LNCaP clone FGC (cell line): Measurements from ENCODE around the gene CTNNBL1.

Experiments used
- DNase-seq: peaks from one replicate; pipeline ENCODE4 v3.0.0-alpha.2; 2011; ENCODE audit warnings: low read depth
- H3K4me3 ChIP-seq: 2 replicates; pipeline ENCODE4 v1.5.1; 2011; ENCODE audit warnings: mild to moderate bottlenecking, low read depth, low read length, control low read depth
- TF ChIP-seq, protein P1 (sequence below): IDR thresholded peaks from 2 replicates; pipeline ENCODE4 v1.5.1; 2012; ENCODE audit warnings: mild to moderate bottlenecking; ENCODE audit not compliant: control insufficient read depth, insufficient read depth; ENCODE audit errors: extremely low read depth

Gene CTNNBL1

DNA sequence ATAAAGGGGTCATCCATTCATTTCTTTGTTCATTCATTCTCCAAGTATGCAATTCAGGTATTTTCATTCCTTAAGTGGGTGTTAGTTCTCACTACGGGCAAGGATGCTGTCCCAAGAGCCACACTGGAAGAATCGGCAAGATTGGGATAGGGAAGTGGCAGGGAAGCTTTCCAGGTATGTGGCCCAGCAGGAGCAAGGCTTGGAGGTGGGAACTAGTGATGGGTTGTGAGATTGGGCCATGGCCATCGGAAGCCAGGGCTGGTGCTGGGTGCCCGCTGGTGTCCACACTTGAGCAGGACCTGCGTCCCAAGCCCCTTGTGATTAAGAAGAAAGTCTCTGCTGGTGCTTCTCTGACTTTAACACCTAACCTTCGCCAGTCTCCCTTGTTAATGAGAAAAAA, 224.2 kb downstream of the CTNNBL1 start:
- TF ChIP-seq, protein P1, sequence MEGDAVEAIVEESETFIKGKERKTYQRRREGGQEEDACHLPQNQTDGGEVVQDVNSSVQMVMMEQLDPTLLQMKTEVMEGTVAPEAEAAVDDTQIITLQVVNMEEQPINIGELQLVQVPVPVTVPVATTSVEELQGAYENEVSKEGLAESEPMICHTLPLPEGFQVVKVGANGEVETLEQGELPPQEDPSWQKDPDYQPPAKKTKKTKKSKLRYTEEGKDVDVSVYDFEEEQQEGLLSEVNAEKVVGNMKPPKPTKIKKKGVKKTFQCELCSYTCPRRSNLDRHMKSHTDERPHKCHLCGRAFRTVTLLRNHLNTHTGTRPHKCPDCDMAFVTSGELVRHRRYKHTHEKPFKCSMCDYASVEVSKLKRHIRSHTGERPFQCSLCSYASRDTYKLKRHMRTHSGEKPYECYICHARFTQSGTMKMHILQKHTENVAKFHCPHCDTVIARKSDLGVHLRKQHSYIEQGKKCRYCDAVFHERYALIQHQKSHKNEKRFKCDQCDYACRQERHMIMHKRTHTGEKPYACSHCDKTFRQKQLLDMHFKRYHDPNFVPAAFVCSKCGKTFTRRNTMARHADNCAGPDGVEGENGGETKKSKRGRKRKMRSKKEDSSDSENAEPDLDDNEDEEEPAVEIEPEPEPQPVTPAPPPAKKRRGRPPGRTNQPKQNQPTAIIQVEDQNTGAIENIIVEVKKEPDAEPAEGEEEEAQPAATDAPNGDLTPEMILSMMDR: no peak
- DNase-seq: no peak
- H3K4me3 ChIP-seq: no peak overlapping the region

DNA sequence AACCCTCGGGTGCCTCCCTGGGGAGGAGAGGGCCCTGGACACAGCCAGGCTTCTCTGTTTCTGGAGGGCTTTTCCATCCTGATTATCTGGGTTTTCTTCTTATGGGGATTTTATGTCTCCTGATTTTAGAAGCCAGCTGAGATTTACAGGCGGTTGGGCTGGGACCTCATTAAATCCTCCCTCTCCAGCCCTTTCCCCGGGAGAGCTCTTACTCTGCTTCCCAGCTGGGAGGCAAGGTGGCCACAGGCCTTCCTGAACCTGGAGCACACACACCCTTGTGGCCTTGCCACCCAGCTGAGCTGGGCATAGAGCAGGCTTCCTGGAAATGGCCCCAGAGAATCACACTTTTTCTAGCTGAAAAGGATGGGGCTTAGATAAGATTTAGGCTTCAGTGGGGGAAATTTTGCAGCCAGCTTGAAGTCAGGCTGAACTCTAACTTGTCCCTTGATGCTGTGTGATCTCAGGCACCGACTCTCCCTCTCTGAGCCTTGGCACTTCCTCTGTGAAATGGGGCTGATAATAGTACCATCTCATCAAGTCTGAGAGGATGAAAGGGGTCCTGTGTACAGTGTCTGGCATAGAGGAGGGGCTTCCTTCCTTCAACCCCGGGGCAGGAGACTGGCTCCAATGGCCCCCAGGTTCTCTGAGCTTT, 225.7 kb downstream of the CTNNBL1 start:
- no peak for DNase-seq
- H3K4me3 ChIP-seq: no peak overlapping the region
- TF ChIP-seq, protein P1: no peak

DNA sequence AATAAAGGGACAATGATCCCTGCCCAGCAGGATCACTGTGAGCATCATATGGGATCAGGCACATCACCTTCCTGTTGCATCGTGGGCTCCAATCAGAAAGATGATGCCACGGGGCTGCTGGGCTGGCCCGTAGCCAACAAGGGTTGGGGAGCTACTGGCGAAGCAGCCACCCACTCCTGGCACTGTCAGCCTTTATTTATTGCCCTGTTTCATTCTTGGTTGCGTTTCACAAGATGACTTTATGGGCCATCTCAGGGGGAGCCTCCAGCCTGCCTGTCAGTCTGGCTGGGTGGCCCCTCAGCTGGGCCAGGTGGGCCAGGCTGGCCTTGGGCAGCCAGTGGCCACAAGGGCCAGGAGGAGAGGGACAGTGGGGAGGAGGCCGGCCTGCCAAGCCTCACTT, 226.4 kb downstream of the CTNNBL1 start:
- TF ChIP-seq, protein P1: no peak
- no peak for DNase-seq
- H3K4me3 ChIP-seq: no peak overlapping the region

DNA sequence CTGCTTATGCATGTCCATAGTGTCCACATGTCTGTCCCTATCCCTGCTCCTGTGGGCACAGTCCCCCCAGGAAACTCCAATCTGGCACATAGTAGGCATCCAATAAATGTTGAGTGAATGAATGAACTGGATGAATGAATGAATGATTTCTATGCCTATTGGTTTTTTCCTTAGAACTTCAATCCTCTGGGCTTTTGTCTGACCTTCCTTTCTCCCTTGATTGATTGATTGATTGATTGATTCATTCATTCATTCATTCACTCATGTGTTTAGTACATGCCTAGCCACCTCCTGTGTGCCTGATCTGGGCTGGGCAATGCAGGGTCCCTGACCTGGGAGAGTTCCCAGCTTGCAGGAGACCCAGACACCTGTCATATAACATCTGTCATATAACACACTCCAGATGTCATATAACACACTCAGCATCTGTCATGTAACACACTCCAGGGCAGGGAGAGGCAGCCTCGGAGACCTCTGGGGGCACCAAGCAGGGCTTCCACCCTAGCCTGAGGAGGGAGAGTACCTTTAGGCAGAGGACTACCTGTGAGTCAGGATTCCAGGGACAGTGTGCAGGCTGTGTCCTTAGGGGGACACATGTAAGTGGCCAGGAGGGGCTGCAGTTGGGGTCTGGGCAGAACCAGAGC, 227.0 kb downstream of the CTNNBL1 start:
- TF ChIP-seq, protein P1: no peak
- no peak overlapping the region for H3K4me3 ChIP-seq
- DNase-seq: no peak

DNA sequence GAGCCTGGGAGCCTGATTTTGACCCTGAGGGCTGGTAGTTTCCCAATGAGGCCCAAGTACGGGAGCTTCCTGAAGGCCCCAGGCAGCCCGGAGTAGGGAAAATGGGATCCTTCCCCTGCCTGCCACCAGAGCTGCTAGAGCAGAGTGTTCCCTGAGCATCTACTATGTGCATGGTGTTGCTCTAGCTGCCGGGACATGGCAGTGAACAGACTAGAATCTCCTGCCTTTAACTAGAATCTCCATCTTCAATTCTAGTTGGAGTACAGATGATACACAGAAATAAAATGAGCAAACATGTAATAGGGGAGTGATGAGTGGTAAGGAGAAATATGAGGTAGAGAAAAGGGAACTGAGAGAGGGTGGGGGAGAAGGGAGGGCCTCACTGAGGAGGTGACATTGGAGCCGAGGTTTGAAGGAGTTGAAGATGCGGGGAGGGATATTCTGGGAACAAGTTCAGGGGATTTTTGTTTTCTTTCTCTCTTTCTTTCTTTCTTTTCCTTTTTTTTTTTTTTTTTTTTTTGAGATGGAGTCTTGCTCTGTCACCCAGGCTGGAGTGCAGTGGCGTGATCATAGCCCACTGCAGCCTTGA, 227.6 kb downstream of the CTNNBL1 start:
- no peak overlapping the region for H3K4me3 ChIP-seq
- no peak for DNase-seq
- TF ChIP-seq, protein P1: no peak
